ENCODE data around the gene SPEM3.

Gene SPEM3

GRCh38 chr17:7419819-7420610 lies 8.6 kb upstream of the SPEM3 start, which contains the start of gene SPEM1:
TSS of gene SPEM1 (plus strand) at chr17:7420324. CDS start at chr17:7420385, 61 bp downstream.
- no peak within 1 kb of the TSS for H3K4me3 ChIP-seq (ENCODE audit: low read depth, low read length)

GRCh38 chr17:7421186-7421585 lies 7.5 kb upstream of the SPEM3 start:
- H3K4me3 ChIP-seq (ENCODE audit: low read depth, low read length), result no peak overlapping the region

GRCh38 chr17:7423679-7424078 lies 5.0 kb upstream of the SPEM3 start:
- H3K4me3 ChIP-seq (ENCODE audit: low read depth, low read length), result no peak overlapping the region

- H3K4me3 ChIP-seq (ENCODE audit: low read depth, low read length), result no peak within 1 kb of the TSS
These were observed 3.3 kb upstream of the SPEM3 start, which contains the start of gene SPEM2 for GRCh38 chr17:7425316-7425715. TSS of gene SPEM2 (plus strand) at chr17:7425616. CDS start at chr17:7425689, 73 bp downstream.

- no peak overlapping the region for H3K4me3 ChIP-seq (ENCODE audit: low read depth, low read length)
These were observed 2.9 kb upstream of the SPEM3 start for GRCh38 chr17:7425756-7426155.

GRCh38 chr17:7426203-7426863 lies 2.3 kb upstream of the SPEM3 start:
- no peak overlapping the region for H3K4me3 ChIP-seq (ENCODE audit: low read depth, low read length)

- H3K4me3 ChIP-seq (ENCODE audit: low read depth, low read length), result no peak overlapping the region
These were observed 1.7 kb upstream of the SPEM3 start for GRCh38 chr17:7426896-7427489.

GRCh38 chr17:7427549-7427948 lies 1.1 kb upstream of the SPEM3 start:
- no peak overlapping the region for H3K4me3 ChIP-seq (ENCODE audit: low read depth, low read length)

GRCh38 chr17:7429722-7430121 lies 1.1 kb downstream of the SPEM3 start:
- H3K4me3 ChIP-seq (ENCODE audit: low read depth, low read length), result no peak overlapping the region

- no peak overlapping the region for H3K4me3 ChIP-seq (ENCODE audit: low read depth, low read length)
These were observed 2.6 kb downstream of the SPEM3 start for GRCh38 chr17:7431231-7431630.

GRCh38 chr17:7432296-7432695 lies 3.6 kb downstream of the SPEM3 start:
- no peak overlapping the region for H3K4me3 ChIP-seq (ENCODE audit: low read depth, low read length)

- H3K4me3 ChIP-seq (ENCODE audit: low read depth, low read length), result peak overlapping the region; percentile 36
These were observed 7.3 kb downstream of the SPEM3 start for GRCh38 chr17:7435676-7436555.

GRCh38 chr17:7436556-7437368 lies 8.1 kb downstream of the SPEM3 start:
- H3K4me3 ChIP-seq (ENCODE audit: low read depth, low read length), result peak overlapping the region; percentile 36

GRCh38 chr17:7437369-7437863 lies 8.8 kb downstream of the SPEM3 start:
- peak overlapping the region; percentile 33 for H3K4me3 ChIP-seq (ENCODE audit: low read depth, low read length)

GRCh38 chr17:7437950-7438614 lies 9.4 kb downstream of the SPEM3 start:
- H3K4me3 ChIP-seq (ENCODE audit: low read depth, low read length), result peak overlapping the region; percentile 39

- H3K4me3 ChIP-seq (ENCODE audit: low read depth, low read length), result peak overlapping the region; percentile 69
These were observed 10.2 kb downstream of the SPEM3 start for GRCh38 chr17:7438656-7439460.

- peak within 1 kb of the TSS; percentile 69 for H3K4me3 ChIP-seq (ENCODE audit: low read depth, low read length)
These were observed 10.9 kb downstream of the SPEM3 start, which contains the start of gene FGF11 for GRCh38 chr17:7439462-7440112. TSS of gene FGF11 (plus strand) at chr17:7439512. CDS start at chr17:7439621, 109 bp downstream.
